GM10847 (cell line): ENCODE measurements around the gene UNC119B.

Experiments
- POLR2A ChIP-seq: IDR thresholded peaks from 2 replicates; pipeline ENCODE4 v1.6.1; 2011; ENCODE audit not compliant: insufficient read length; ENCODE audit errors: extremely low read depth

Gene UNC119B

GRCh38 chr12:120740871-120741270 is 30.6 kb downstream of the UNC119B start:
- no peak for TF ChIP-seq POLR2A

GRCh38 chr12:120741476-120742421 is 31.5 kb downstream of the UNC119B start:
- no peak for TF ChIP-seq POLR2A

GRCh38 chr12:120744922-120745493 is 34.8 kb downstream of the UNC119B start:
- no peak for TF ChIP-seq POLR2A

- TF ChIP-seq POLR2A = no peak
These were observed 38.0 kb downstream of the UNC119B start for GRCh38 chr12:120748242-120748641.

- TF ChIP-seq POLR2A = no peak
These were observed 39.0 kb downstream of the UNC119B start for GRCh38 chr12:120749256-120749655.

GRCh38 chr12:120750806-120751205 is 40.5 kb downstream of the UNC119B start:
- TF ChIP-seq POLR2A = no peak

DNA sequence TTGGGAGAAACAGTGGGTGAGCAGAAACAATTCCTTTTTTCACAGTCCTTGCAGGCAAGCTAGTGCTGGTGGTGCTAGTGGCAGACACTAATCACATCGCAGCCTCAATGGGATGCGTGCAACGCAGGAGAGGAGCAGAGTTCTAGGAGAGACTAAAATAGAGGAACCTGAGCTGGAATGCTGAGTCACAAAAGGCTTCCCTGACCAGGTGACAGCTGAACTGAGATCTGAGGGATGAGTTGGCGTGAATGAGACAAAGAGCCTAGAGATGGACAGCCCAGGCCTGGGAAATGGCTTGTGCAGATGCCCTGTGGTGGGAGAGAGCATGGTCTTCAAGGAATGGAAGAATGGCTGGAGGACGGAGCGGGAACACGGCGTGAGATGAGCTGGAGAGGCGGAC is 41.1 kb downstream of the UNC119B start:
- TF ChIP-seq POLR2A = no peak

GRCh38 chr12:120754792-120755191 is 44.5 kb downstream of the UNC119B start:
- TF ChIP-seq POLR2A = no peak

GRCh38 chr12:120755269-120755668 is 45.0 kb downstream of the UNC119B start:
- no peak for TF ChIP-seq POLR2A

GRCh38 chr12:120757226-120757742 is 47.0 kb downstream of the UNC119B start:
- no peak for TF ChIP-seq POLR2A

- TF ChIP-seq POLR2A = no peak
These were observed 47.7 kb downstream of the UNC119B start for GRCh38 chr12:120757949-120758348.

DNA sequence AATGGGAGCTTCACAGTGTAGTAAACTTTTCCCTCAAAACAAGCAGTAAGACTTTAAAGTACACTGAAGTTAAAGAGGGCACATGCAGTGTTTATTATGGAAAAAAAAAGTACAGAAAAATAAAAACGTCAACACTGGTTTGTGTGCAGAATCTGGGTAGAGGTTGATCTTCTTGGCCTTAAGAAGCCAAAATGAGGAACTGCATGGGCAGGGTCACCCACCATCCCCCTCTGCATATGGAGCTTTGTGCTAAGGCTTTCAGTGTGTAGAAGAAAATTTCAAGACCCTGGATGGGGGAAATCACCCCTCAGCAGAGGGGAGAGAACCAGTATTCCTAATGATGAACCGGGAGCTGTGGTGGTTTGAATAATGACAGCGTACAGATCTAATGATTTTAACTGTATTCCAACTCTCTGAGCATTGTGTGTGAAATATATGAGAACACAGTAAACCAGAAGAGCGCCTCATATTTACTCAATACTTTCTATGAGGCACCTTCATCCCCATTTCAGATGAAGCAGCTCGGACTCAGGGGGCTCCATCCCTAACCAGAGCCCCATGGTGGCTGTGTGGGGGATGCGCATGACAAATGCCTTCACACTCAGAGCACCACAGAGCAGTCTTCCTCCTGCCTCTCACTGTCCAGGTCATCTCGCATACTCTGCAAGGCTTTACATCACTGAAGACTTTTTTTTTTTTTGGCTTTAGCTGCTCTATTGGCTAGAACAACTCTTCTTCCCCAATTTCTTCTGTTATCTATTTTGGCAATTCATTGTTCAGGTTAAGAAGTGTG is 48.7 kb downstream of the UNC119B start:
- no peak for TF ChIP-seq POLR2A

- TF ChIP-seq POLR2A = no peak
These were observed 49.5 kb downstream of the UNC119B start for GRCh38 chr12:120759591-120760348.

DNA sequence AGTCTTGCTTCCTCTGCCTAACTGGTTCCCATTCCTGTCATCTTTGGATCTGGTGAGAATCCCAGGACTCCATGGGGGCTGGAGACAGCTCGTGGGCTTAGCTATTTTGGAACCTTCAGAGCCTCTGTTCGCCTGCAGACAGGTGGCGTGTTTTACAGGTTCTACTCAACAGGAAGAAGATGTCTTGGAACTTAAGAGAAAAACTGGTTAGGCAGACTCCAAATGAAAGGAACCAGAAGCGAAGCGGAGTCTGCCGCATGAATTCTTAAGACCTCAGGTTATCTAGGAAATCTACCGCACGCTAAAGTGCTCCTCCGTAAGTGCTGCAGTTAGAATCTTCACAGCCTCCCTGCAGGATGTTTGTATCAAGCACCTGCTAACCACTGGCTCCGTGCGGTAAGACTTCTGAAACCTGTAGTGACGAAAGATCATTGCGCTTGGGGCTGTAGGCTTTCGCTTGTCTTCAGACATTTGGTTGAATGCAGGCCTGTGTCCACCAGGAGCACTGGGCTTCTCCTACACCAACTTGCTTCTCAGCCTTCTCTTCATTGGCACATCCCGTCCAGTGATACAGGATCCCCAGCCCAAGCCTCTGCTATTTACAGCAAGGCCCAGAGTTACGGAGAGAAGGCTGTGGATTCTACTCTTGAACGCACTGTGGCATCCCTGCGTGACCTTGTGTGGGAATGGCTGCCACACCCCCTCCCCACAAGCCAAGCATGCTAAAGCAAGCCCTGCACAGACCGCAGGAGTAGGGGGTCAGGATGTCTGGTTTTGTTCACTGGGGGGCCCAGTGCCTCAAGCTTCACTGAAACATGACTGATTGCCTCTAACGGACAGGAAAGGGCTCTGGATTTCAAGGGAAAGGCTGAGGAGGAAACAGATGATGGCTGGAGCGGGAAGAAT is 50.3 kb downstream of the UNC119B start:
- no peak for TF ChIP-seq POLR2A
